KOPT-K1 (cell line): ENCODE measurements around the gene RPS6KA3.

Source experiments
- H3K27ac ChIP-seq: fragments of 200-600 bp; sonication (generic); 2 replicates; pipeline ENCODE4 v1.5.1; 2016; ENCODE audit warnings: antibody characterized with exemption, mild to moderate bottlenecking, low read depth, low read length; ENCODE audit not compliant: poor library complexity, severe bottlenecking
- H3K36me3 ChIP-seq: fragments of 200-600 bp; sonication (generic); 2 replicates; pipeline ENCODE4 v1.5.1; 2017; ENCODE audit warnings: antibody characterized with exemption, mild to moderate bottlenecking, low read length, moderate library complexity; ENCODE audit not compliant: insufficient read depth
- H3K9me3 ChIP-seq: fragments of 200-600 bp; sonication (generic); 2 replicates; pipeline ENCODE4 v1.5.1; 2017; ENCODE audit warnings: antibody characterized with exemption, low read length, mild to moderate bottlenecking; ENCODE audit not compliant: insufficient read depth, poor library complexity, severe bottlenecking

The RPS6KA3 gene

GRCh38 chrX:20266810-20267606 lies at the start of gene RPS6KA3:
RPS6KA3 (minus strand) TSS chrX:20266909; CDS start chrX:20266632, 277 bp downstream.
- peak within 1 kb of the TSS; percentile 75 for H3K27ac ChIP-seq
- no peaks in the 10 kb centered on the region for H3K9me3 ChIP-seq
- H3K36me3 ChIP-seq, result 0 out of 2 replicates have a peak, but pooled peaks cover under 1% of the 10 kb centered on the region

- H3K36me3 ChIP-seq, result no peaks in the 10 kb centered on the region
- no peaks in the 10 kb centered on the region for H3K9me3 ChIP-seq
- peak overlapping the region; percentile 23 for H3K27ac ChIP-seq
Measured at GRCh38 chrX:20315140-20315539, 48.4 kb upstream of the RPS6KA3 start.

GRCh38 chrX:20313899-20314298 lies 47.2 kb upstream of the RPS6KA3 start:
- Histone ChIP-seq H3K9me3 (no peaks in the 10 kb centered on the region), H3K36me3 (no peaks in the 10 kb centered on the region), H3K27ac (no peak overlapping the region)

- H3K9me3 ChIP-seq, result no peaks in the 10 kb centered on the region
- H3K36me3 ChIP-seq, result no peaks in the 10 kb centered on the region
- no peak overlapping the region for H3K27ac ChIP-seq
Measured at GRCh38 chrX:20312018-20312417, 45.3 kb upstream of the RPS6KA3 start.

- Histone ChIP-seq H3K36me3 (no peaks in the 10 kb centered on the region), H3K9me3 (no peaks in the 10 kb centered on the region), H3K27ac (no peak overlapping the region)
Measured at GRCh38 chrX:20311505-20311904, 44.8 kb upstream of the RPS6KA3 start.

GRCh38 chrX:20309806-20310205 lies 43.1 kb upstream of the RPS6KA3 start:
- H3K9me3 ChIP-seq, result no peaks in the 10 kb centered on the region
- no peaks in the 10 kb centered on the region for H3K36me3 ChIP-seq
- H3K27ac ChIP-seq, result no peak overlapping the region

- H3K27ac ChIP-seq, result no peak overlapping the region
- no peaks in the 10 kb centered on the region for H3K36me3 ChIP-seq
- no peaks in the 10 kb centered on the region for H3K9me3 ChIP-seq
Measured at GRCh38 chrX:20306668-20307067, 40.0 kb upstream of the RPS6KA3 start.

GRCh38 chrX:20300822-20301221 lies 34.1 kb upstream of the RPS6KA3 start:
- no peaks in the 10 kb centered on the region for H3K9me3 ChIP-seq
- no peaks in the 10 kb centered on the region for H3K36me3 ChIP-seq
- H3K27ac ChIP-seq, result no peak overlapping the region

- no peaks in the 10 kb centered on the region for H3K9me3 ChIP-seq
- H3K36me3 ChIP-seq, result no peaks in the 10 kb centered on the region
- no peak overlapping the region for H3K27ac ChIP-seq
Measured at GRCh38 chrX:20294957-20295356, 28.2 kb upstream of the RPS6KA3 start.

GRCh38 chrX:20294284-20294683 lies 27.6 kb upstream of the RPS6KA3 start:
- Histone ChIP-seq H3K36me3 (no peaks in the 10 kb centered on the region), H3K9me3 (no peaks in the 10 kb centered on the region), H3K27ac (no peak overlapping the region)

- Histone ChIP-seq H3K27ac (no peak overlapping the region), H3K9me3 (no peaks in the 10 kb centered on the region), H3K36me3 (no peaks in the 10 kb centered on the region)
Measured at GRCh38 chrX:20285511-20285910, 18.8 kb upstream of the RPS6KA3 start.

- H3K9me3 ChIP-seq, result no peaks in the 10 kb centered on the region
- H3K36me3 ChIP-seq, result no peaks in the 10 kb centered on the region
- no peak overlapping the region for H3K27ac ChIP-seq
Measured at GRCh38 chrX:20284992-20285391, 18.3 kb upstream of the RPS6KA3 start.

- H3K36me3 ChIP-seq, result no peaks in the 10 kb centered on the region
- no peak overlapping the region for H3K27ac ChIP-seq
- no peaks in the 10 kb centered on the region for H3K9me3 ChIP-seq
Measured at GRCh38 chrX:20284444-20284843, 17.7 kb upstream of the RPS6KA3 start.

- Histone ChIP-seq H3K27ac (no peak overlapping the region), H3K36me3 (no peaks in the 10 kb centered on the region), H3K9me3 (no peaks in the 10 kb centered on the region)
Measured at GRCh38 chrX:20280938-20281337, 14.2 kb upstream of the RPS6KA3 start.

- H3K9me3 ChIP-seq, result no peaks in the 10 kb centered on the region
- H3K27ac ChIP-seq, result no peak overlapping the region
- no peaks in the 10 kb centered on the region for H3K36me3 ChIP-seq
Measured at GRCh38 chrX:20274121-20274520, 7.4 kb upstream of the RPS6KA3 start.

GRCh38 chrX:20271730-20272129 lies 5.0 kb upstream of the RPS6KA3 start:
- Histone ChIP-seq H3K9me3 (no peaks in the 10 kb centered on the region), H3K27ac (no peak overlapping the region), H3K36me3 (no peaks in the 10 kb centered on the region)
